ENCODE data around the gene PTCH1.
A peak's percentile ranks its signal among the peaks of the same experiment; 100 is the strongest.

PTCH1 gene

DNA sequence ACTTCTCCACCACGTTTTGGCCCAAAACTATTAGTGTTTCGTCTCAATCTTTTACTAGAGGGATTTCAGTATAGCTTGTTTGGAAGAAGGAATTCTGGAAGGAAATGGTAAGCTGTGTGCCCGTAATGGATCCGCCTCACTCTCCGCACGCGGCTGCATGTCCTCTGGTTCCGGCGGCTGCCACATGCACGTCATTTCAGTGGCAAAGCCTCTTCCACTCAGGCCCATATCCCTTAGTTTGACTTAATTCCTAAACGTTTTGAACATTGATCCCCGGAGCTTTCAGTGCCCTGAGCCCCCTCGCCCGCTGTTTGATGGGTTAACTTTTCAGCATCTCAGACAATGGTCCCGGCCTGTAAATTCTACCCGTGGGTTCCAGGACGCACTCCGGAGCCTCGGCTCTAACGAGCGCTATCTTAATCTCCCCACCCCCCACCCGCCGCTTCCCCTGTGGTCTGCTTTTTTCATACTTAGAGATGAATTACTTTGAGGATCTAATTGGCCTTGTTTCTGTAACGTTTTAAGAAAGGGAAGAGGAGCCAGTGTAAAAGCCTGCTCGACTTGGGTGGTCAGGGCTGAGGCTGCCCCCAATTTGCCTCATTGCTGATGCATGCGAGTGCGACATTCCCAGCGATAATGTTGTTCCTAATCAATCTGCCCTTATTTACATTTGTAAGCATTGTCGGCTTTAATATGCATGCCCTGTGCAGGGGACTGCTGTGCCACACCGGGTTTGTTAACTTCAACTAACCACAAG, 4.6 kb downstream of the PTCH1 start:
- DNase-seq: no peak

DNA sequence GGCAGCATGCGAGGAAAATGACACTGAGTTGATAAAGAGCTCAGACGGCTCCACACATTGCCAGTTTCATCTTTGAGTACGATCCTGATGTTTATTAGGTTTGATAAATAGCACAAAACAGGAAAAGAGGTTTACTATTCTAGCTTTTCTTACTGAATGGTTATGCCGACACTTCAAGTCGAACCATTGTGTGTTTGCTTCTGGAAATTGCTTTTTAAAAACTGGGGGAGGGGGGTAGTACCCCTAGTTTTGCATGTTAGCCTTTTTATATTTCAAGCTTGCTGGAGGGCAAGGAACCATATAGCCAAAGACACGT, 5.2 kb downstream of the PTCH1 start:
- DNase-seq: no peak

DNA sequence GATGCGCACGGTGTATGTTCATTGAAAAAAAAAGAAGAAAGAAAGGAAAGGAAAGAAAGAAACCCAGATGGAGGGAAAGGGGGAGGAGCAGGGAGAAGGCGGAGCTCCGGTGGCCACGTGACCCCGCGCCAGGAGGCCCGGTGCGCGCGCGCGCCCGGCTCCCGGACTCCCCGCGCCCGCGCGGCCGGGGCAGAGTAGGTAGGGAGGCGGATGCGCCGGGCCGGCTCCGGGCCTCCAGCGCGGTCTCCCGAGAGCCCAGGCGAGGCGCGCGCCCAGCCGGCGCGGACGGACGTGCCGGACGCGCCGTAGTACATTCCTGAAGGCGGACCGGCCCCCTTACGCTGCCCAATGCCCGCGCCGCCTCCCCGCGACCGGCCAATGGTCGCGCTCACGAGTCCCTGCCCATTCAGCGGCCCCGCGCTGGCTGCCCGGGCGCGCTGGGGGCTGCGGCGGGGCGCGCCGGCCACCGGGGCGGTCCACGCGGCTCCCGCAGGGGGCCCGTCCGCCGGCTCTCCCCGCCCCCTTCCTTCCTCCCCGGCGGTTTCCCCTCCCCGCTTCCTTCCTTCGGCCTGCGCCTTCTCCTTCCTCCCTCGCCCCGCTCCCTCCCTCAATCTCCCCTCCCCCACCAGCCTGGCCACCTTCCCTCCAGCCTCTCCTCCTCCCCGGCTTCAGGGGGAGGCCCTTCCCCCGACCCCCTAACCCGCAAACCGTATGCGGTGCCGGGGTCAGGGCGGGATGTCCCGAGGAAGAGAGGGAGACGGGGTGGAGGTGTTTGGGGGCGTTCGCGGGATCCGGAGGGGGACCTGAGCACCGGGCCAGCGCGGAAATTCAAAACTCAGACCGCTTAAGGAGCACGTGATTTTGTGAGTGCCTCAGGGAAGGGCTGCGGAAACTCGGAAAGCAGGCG, 5.8 kb downstream of the PTCH1 start:
- DNase-seq: peak; percentile 82 to 87

DNA sequence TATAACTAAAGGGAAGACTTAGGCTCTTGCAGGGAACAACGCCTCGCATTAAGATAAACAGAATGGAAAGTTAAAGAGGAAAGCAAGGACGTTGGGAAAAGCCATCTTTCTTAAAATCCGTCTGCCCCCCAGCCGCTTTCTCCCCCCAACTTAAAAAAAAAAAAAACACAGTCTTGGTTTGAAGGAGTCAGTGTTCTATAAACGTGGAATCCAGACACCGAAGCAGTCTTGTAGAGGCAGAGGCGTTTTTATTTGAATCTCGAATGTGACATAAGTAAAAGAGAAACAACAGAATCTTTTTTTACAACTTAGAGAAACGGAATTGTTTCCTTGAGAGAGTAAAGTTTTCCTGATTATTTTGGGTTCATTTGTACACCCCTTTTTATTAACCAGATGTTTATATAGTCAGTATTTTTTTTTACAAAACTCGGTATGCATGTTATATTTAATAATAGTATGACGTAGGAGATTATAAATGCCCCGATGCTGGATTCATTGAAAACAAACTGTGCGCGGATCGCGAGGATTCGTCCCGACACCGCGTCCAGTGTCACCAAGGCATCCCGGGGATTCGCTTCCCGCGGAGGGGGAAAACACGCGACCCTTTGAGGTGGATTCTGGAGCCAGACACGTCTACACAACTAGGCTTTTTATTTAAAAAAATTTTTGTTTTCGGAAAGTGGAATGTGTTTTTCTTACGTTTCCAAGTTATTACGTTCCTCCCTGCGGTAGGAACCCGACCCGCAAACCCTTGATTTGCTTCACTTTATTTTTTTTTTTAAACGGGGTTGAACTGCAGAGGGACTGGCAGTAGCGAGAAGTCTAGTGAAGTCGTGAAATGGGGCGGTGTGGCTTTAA, 6.7 kb downstream of the PTCH1 start:
- no peak for DNase-seq

DNA sequence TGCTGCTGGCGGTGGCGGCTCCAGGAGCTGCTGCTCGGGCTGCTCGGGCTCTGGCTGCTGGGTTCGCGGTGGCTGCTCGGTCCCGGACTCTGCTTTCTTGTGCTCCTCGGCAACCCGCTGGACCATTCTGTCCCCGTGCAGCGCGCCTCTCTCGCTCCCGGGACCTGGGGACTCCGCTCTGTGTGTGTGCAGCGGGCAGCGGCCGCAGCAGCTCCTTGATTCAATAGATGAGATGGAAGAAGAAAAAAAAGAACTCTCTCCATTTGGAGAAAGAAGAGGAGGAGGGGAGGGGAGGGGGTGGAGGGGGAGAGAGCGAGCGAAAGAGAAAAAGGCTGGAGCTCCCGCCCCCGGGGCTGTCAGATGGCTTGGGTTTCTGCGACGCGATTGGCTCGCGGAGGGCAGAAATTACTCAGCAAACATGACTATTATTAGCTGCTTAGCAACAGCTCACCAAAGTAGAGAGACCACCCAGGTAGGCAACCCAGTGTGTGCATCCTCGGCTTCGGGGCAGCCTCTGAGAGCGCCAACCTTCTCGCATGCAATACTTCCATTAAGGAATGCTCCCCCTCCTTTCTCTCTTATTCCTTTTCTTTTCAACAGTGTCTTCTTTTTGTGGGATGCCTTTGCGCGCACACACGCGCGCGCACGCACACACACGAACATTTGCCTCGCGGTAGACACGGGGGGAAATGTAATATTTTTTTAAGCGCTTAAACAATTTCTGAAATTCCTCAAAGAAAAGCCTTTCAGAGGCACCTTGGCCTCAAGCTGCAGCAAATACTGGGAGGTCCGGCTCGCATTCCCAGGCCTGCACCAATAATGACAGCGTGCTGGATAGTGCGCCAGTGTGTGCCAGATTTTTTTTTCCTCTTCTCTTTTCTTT, 7.6 kb downstream of the PTCH1 start:
- peak; percentile 68 to 75 for DNase-seq

DNA sequence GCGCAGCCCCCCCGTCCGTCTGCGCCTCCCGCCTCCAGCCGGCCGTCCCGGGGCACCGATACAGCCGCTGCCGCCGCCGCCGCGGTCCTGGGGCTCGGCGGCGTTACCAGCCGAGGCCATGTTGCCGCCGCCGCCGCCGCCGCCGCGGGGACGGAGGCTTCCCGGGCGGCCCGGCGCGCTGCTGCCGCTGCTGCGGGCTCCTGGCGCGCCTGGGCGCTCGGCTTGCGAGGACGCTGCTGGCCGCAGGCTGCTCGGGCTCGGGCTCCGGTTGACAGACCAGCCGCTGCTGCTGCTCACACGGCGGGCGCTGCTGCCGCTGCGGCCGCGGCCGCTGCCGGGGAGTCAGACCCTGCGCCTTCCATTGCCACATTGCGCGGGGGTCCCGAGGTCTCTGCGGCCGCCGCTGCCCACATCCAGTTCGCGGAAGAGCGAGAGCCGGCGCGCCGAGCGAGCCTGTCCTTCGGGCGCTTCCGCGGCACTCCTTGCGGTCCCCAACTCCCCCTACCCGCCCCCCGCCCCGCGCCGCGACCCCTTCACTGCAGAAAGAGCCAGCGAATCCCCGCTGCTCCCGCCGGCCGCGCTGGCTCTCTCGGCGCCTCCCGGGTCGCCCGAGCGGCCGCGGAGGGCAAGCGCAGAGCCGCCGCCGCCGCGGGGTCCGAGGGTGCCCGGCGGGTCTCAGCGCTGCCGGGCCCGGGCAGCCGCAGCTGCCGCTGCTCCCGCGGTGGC, 8.4 kb downstream of the PTCH1 start:
- no peak for DNase-seq

DNA sequence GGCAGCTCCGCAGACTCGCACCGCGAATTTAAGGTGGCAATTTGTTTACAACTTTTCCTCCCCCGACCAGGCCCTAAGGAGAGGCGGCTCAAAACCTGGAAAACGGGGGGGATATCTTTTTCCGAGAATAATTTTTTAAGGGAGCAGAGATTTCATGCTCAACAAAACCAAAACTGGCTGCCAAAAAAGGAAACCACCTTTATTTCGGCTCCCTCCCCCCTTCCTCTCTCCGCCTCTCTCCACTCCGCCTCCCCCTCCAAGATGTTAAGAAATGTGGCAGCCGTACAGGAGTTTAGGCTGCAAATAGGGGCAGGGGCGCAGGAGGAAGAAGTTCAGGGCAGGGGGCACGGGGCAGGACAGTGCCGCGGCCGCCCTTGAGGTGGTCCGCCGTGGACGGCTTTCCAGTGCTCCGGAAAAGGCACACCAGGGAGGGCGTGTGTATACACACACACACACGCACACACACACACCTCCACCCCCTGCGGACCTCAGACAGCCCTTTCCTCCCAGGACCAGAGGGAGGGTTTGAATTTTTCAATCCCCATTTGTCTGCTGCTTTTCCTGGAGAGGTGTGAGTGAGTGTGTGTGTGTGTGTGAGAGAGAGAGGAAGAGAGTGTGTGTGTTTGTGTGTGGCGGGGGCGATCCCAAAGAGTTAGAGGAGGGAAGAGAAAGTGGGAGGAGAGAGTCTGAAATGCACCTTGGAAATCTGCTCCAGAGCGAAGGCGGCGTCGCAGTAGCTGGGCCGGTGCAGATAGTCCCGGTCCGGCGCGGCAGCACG, 9.1 kb downstream of the PTCH1 start:
- DNase-seq: peak; percentile 23 to 57

DNA sequence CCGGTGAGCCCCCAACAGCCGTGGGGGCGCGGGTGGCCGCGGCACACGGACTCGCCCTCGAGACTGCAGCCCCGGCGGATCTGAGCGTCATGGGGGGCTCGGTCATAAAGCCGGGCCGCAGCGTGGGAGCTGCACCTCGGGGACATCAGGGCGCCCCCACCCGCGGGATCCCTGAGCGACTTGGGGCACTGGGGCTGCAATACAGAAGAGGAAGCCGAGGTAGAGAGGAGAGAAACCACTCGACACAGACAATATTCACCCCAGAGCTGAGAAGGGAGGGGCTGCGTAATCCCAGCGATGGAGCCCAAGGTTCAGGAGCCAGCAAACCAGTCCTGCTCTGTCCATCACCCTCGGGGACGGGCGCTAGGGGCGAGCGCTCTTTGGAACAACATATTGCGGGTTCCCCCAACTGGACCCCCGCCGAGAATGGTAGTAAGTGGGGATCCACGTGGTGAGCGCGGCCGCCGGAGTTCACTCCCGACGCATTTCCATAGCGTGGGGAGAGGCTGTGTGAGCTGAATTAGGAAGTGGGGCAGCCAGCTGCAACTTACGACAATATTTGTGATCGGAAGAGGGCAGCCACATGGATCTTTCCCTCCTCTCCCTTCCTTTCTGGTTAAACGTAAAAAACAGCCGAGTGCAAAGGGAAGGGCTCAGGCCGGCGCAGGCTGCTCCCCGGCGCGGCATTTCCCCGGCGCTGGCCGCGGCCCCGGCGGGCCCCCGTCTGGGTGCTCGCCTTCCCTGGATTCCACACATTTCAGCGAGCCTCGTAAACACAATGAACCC, 9.9 kb downstream of the PTCH1 start:
- DNase-seq: peak in 1 of 2 donors; percentile 34

DNA sequence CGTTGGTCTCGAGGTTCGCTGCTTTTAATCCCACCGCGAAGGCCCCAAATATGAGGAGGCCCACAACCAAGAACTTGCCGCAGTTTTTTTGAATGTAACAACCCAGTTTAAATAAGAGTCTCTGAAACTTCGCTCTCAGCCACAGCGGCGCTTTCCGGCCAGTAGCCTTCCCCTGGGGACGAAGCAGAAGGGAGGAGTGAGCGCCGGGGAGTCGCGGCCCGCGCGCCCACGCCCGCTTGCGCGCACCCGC, 10.4 kb downstream of the PTCH1 start:
- no peak for DNase-seq

DNA sequence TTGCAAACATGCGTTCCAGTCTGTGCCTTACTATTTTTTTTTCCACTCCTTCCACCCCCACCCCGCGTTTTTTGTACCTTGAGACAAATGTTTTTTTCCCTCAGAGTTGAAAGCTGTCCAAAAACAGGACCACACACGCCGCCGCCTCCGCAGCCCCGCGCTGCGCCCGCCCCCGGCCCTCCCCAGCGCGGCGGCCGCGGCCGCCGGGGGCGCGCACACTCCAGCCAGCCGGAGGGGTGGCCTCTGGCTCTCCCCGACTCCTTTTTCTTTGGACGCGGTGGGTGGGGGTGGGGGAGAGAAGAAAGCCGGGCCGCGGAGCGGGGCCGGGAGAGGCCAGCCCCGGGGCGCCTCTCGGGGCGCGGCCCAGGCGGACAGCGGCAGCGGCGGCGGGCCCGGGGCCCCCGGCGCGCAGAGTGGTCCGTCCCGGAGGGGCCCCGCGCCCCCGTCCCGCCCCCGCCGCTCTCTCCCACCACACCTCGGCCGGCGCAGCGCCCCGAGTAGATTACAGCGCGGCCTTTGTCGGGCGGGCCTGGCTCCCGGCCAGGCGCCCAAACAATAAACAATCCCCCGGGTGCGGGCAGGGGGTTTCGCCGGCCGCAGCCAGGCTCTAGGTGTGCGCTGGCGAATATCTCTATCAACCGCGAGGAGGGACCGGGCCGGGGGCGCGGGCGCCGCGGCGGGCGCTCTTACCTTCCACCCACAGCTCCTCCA, 10.9 kb downstream of the PTCH1 start:
- peak in 1 of 2 donors; percentile 35 for DNase-seq

DNA sequence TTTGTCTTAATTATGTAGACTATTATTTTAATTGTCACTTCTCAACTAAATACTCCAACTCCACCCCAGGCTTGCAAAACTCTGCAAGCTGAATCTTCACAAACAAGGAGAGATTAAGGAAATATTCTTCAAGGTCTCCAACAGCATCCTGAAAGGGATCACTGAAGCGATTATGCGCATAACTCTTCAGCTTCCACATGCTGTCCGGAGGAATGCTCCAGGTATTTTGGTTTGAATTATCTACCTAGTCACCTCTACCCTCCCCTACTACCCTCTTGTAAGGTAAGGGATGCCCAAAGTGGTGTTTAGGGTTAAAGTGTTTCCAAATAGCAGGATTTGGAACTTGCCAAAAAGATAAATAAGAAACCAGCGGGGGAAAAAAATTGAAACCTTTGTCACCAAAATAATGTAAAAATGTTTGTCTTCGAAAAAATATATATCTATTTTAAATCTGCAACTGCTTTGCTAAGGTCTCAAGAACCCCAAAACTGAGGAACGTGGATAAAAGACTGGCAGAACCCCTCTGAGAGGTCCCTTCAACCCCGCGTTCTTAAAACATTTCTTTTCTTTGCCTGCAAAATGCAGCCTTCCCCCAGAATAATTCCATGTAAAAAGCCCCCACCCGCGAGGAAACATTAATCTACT, 11.6 kb downstream of the PTCH1 start:
- DNase-seq: no peak

DNA sequence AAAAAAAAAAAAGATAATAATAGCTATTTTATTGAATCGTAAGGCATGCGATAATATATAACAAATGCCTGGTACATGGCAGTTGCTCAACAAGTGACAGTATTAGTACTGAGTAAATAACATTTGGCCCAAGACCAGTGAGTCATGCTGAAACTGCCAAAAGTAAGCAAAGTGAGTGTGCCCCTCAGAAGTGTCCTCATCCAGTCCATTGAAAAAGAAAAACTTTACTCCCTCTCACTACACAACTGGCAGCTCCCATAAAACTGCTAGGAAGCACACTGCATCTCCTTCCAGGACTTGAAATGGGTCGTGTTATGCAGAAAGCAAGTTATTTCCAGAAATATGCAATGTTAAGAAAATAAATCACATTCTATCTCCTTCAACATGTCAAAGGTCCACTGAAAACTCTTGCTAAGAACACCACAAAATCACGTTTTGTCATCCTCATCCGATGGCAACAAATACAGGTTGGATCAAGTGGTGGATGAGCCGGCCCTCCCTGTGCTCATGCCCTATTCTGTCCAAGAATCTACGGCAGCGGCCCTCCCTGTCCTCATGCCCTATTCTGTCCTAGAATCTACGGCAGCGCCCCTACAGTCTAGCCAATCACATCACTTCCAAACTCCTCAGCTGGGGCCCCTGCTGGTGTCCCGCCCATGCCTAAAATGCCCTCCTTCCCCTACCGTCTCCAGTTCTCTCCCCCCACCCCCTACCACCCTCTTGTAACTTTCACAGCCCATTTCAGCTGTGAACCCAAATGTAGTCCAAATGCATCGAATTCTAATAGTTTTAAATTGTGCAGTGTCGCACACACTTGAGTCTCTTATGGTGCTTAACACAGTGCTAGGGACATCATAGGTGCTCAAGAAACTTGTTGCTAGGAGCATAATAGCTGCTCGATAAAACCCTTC, 12.5 kb downstream of the PTCH1 start:
- no peak for DNase-seq

DNA sequence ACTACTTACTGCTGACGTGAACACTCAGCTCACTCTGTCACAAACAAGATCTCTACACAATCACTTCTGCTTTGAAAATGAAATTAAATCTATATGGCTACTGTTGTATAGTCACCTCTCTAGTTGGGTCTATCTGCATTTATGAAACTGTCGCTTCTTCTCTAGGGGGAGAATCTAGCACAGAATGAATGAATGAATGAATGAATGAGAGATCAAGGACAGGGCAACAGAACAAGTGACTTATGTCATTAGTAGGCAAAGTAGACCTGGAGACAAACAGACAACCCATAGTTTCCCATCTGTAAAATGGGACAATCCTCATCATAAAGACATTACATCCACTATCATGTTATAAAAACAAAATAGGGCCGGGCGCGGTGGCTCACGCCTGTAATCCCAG, 13.4 kb downstream of the PTCH1 start:
- no peak for DNase-seq

DNA sequence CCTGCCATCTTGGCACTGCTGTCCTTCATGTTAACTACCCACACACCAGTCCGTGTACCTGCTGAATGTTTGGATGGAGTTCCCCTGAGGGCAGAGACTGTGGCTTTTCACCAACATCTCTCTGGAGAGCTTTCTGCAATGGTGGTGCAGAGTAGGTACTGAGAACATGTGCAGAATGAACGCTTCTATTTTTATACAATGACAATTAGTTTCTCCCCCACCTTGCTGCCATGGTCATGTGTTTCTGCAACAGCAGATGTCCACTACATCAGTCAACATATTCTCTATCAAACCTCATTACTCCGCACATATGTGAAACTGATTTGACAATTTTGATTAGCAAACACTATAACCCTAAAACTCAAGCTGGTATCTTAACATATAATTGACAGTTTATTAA, 14.5 kb downstream of the PTCH1 start:
- no peak for DNase-seq

DNA sequence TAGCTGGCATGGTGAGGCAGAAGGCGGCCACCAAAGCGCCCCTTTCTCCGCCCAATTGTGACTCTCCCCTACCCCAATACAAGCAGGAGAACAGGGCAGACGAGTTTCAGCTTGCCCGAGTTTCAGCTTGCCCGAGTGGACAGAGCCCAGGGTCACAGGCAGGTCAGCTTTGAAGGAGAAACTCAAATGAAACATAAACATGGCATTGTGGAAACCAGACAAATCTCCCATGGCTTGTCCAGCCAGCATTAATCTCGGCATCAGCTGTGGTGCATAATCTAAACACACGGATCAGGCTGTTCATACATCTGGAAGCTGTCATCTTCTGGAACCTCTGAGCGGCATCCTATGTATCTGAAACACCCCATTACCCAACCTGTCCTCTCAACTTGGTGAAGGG, 16.9 kb downstream of the PTCH1 start:
- DNase-seq: no peak

DNA sequence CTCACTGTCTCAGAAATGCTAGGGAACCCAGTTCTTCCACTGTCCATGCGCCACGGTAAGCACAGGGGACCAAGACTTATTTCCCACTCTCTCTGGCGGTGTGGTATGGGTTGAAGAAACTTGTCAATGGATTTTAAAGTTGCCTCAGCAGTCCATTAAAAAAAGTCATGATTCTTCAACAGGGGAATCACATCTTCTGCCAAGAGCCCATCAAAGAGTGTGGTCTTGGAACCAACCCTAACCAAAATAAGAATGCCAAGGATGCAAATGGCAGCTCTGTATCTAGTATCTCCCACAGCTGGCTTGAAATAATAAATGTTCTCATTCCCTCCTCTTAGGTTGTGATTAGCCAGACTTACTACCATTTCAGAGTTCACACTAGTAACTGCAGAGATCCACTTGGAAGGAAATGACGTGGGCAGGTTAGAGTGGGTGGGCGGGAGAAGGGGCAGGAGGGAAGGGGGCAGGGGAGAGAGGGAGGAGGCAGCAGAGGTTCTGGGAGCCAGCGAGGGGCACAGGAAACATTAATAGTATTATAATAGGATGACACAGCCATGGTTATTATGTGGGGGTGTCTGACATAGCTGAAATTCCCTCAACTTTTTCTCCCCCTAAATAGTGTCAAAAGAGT, 17.6 kb downstream of the PTCH1 start:
- DNase-seq: no peak

DNA sequence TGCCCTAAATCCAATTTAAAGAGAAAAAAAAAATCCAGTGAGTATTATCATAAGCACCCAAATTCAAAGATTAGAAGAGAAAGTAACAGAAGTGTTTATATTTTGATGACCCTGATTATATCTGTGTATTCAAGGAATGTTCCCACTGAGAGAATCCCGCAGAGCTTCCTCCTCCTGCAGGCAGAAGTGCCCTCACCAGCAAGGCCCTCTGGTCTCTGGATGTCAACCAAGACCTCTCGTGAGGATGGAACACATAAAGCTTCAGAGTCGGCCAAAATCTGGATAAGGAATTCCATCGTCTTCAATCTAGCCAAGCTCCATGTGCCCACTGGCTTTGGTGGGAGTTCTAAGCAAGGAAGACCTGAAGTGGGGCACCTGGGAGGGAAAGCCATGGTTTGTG, 18.1 kb downstream of the PTCH1 start:
- no peak for DNase-seq
